GM19467 (cell line): ENCODE measurements around the gene SEMA3F.

Experiments
- ATAC-seq: cut with Tn5 transposase; IDR thresholded peaks from one replicate; pipeline ENCODE4 v1.9.1; 2021; ENCODE audit warnings: mild to moderate bottlenecking, moderate library complexity; ENCODE audit not compliant: unreplicated experiment

The SEMA3F gene

DNA sequence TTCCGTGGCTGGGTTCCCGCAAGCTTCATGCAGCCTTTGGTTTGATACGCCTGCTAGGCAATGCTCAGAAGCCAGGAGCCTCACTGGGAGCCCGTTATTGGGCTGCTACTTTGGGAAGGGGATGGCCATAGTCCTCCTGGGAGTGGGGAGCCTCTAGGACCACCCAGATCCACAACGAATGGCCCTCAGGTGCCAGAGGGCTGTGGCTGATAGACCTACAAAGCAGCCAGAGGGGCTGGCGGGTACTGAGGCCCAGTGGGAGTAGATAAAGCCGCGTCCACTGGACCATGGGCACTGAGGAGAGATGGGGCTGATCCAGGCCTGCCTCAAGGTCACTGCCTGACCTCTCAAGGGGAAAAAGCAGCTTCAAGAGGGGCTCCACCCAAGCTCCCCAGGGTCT, 37.0 kb downstream of the SEMA3F start:
- no peak for ATAC-seq

GRCh38 chr3:50192689-50193141, 37.6 kb downstream of the SEMA3F start:
- no peak for ATAC-seq

- ATAC-seq = no peak
Observed at GRCh38 chr3:50193286-50193685, 38.2 kb downstream of the SEMA3F start.

DNA sequence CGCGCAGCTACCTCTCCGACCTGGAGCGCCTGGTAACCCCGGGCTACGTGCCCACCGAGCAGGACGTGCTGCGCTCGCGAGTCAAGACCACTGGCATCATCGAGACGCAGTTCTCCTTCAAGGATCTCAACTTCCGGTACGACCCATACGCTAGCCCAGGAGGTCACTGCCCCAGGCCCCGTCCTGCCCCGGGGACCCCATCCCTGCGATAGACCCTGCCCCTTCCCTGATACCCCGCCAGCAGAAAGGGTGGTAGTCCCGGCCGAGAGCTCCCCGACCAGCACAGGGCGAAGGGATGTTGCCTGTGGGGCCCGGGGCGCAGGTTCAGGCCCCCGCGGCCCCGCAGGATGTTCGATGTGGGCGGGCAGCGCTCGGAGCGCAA, 38.6 kb downstream of the SEMA3F start:
- ATAC-seq = no peak

- ATAC-seq = no peak
Observed at GRCh38 chr3:50194128-50194902, 39.2 kb downstream of the SEMA3F start.

- no peak for ATAC-seq
Observed at GRCh38 chr3:50194903-50195500, 39.9 kb downstream of the SEMA3F start.

GRCh38 chr3:50195501-50196252, 40.6 kb downstream of the SEMA3F start:
- no peak for ATAC-seq

GRCh38 chr3:50196253-50196801, 41.2 kb downstream of the SEMA3F start:
- ATAC-seq = no peak

- no peak for ATAC-seq
Observed at GRCh38 chr3:50201573-50202315, 46.6 kb downstream of the SEMA3F start.

DNA sequence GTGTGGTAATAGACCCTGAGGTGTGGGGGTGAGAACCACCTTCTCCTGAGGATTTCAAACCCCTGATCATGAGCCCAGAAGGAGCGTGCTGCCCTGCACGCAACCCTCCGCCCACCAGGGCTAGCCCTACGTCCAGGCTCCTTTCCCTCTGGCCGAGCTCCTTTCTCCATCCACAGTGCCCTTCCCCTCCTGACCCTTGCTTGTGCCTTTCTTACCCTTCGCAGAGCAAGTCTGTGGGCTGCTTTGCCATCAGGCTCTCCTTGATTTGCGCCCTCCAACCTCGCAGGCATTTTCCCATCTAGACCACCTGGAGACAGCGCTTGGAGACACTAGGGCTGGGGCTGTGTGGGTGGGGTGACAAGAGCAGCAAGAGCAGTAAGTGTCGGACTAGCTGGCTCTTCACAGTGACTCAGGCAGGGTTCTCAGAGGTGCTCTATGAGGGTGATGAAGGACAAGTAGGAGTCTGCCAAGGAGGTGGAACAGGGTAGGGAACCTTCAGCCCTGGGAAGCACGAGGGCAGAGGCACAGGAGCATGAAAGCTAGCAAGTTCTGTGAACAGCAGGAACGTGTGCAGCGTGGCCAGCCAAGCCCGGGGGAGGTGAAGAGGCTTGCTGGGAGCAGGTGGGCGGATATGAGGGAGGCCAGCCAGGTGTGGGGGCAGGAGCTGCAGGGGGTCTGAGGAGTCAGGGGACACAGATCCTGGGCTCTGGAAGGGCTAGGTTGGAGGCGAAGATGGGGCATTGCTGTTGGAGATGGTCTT, 47.4 kb downstream of the SEMA3F start:
- no peak for ATAC-seq

DNA sequence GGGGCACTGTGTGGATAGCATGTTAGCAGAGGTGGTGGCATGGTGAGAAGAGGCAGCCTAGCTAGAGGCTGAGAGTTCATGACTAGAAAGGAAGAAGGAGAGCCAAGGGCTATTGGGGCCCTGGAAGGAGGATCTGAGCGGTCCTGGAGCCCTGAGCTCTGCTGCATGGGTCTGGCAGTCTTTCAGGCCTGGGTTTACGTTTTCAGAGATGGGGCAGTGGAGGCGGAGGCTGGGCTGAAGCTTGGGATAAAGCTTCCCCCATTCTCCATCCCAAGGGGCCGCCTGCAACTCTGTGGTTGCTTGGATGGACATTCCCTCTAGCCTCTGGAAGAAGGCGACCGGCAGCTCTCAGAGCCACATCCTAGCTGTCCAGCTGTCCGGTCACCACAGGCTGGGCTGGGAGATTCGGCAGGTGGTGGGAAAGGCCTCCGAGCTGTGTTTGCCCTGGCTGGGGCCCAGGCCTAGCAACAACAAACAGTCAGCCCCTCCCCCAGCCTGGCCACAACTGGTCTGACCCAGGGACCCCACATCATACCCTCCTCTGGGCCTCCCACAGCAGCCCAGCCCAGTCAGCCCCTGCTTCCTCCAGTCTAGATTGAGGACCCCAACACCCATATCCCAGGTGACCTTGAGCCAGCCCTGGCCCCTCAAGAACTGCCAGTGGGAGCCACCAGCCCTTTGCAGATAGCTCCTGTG, 48.1 kb downstream of the SEMA3F start:
- ATAC-seq = no peak

DNA sequence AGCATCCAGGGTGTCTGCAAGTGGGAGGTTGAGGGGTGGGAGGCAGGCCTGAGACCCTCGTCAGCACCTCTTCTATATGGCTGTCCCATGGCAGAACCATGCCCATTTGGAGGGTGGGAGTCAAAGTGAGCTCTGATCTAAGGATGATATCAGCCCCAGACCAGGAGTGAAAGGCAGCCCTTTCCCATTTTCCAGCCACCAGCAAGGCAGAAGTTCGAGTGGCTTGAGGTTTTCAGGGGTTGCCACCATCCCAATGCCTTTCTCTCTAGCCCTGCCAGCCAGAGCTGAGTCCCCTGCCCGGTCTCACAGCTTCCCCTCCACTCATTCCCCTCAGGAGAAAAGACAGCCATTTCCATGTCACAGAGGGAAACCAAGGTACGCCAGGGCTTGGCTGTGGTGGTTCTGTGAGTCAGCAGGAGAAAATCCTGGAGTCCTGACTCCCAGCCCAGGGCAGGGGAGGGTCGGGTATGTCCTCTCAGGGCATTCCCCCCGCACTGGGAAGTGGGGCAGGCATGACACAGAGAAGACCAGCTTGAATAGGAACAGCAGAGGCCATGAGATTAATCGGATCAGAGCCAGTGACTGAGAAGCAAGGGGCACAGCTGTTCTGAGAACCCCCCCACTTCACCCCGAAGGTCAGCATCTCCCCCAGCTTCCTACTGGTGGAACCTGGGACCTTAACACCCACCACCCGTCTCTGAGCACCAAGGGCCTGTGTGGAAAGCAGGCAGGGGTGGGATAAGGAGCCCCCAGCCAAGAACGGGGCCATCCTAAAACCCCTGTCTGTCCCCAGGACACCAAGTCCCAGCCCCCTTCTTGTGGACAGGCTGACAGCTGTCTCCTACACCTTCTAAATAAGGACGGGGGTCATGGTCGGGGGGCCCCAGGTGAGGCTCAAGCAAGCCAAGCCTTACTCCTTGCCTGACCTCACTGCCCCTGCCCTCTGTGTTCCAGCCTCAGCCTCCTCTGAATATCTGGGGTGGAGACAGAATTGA, 49.0 kb downstream of the SEMA3F start:
- ATAC-seq = no peak

GRCh38 chr3:50204804-50205412, 49.8 kb downstream of the SEMA3F start, which contains the start of gene SLC38A3:
Gene SLC38A3, plus strand, starts transcription at chr3:50205271. Its CDS starts 8,929 bp downstream, at chr3:50214200.
- ATAC-seq = no peak

DNA sequence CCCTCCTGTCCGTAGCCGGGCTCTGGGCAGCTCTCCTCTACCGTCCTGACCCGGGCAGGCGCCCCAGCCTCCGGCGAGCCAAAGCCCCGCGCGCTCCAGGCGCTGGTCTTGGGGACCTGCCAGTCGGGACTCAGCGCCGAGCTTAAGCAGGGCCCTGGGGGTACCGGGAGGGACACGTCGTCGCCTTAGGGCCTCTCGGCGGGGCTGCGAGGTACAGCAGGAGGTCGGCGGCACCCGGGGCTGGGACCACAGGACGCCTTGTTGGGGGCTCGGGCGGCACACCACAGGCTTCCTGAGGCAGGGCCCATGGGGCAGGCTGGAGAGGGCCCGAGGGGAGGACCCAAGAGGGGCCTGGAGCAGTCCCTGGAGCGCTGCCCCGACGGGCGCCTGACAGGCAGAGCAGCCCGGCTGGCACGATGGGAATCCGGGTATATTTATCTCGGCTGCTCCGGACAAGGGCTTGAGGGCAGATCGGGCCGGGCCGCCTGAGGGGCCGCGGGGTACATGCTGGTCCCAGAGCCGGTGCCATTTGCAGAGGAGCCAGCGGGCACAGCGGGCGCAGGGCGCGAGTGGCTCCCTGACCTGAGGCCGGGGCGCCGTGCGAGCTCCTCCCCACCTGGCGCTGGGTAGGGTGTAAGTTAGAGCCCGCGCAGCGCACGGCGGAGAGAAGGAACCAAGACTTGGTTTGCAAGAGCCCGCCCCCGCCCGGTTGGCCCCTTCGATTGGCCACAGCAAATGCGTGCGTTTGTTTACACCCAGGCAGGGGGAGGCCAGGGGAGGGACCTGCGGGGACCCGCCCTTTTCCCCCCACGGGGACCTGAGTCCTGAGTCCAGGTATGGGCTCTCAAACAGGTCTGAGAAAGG, 50.5 kb downstream of the SEMA3F start:
- ATAC-seq = no peak

- ATAC-seq = no peak
Observed at GRCh38 chr3:50207359-50208042, 52.4 kb downstream of the SEMA3F start.

DNA sequence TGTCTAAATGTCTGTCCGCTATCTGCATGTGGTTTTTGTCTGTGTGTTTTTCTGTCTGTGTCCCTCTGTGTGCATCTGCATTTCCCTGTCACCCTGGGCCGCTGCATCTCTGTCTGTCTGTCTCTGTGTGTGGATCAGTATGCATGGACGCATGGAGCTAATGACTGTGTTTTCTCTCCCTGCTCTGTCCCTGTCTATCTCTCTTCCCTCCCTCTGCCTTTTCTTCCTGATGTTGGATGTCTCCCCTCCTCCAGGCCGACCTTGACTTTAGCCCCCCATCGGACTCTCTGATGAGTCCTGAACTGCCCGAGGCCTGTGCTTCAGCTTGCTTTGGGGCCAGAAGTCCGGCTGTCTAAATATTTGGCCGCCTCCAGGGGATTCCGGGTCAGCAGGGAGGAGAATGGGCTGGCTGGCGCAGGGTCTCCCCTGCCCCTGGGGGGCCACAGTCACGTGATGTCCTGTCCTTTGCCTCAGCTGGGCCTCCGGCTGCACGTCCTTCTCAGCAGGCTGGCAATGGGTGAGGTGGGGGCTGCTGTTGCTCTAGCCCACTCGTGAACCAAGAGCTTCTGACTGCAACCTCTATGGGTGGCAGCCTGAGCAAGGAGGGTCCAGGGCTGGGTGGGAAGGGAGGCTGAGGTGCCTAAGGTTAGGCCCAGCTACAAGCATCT, 53.7 kb downstream of the SEMA3F start:
- ATAC-seq = no peak
